OCI-LY1 (cell line): ENCODE data around the gene COPE.
A peak's percentile ranks its signal among the peaks of the same experiment; 100 is the strongest.

Experiments used
- H2AFZ ChIP-seq: fragments of 200-600 bp; sonication (generic), shearing (Covaris generic); 2 replicates; pipeline ENCODE4 v1.6.0; 2014; ENCODE audit warnings: antibody characterized with exemption, mild to moderate bottlenecking, low read length
- H3F3A ChIP-seq: fragments of 200-600 bp; sonication (generic), shearing (Covaris generic); 2 replicates; pipeline ENCODE4 v1.6.0; 2014; ENCODE audit warnings: mild to moderate bottlenecking, antibody characterized with exemption, low read length, moderate library complexity; ENCODE audit not compliant: insufficient read depth
- H3K27ac ChIP-seq: fragments of 200-600 bp; sonication (generic); 2 replicates; pipeline ENCODE4 v1.5.1; 2014; ENCODE audit warnings: low read length, mixed run types, mild to moderate bottlenecking, low read depth; ENCODE audit not compliant: poor library complexity, severe bottlenecking
- H3K27me3 ChIP-seq: fragments of 200-600 bp; sonication (generic); 2 replicates; pipeline ENCODE4 v1.6.0; 2014; ENCODE audit warnings: antibody characterized with exemption, mild to moderate bottlenecking, low read length, moderate library complexity; ENCODE audit not compliant: insufficient read depth
- H3K36me3 ChIP-seq: fragments of 200-600 bp; sonication (generic); 2 replicates; pipeline ENCODE4 v1.6.1; 2014; ENCODE audit warnings: mild to moderate bottlenecking, antibody characterized with exemption, low read length, moderate library complexity, mixed read lengths; ENCODE audit not compliant: insufficient read depth
- H3K4me1 ChIP-seq: fragments of 200-600 bp; sonication (generic); 2 replicates; pipeline ENCODE4 v1.5.1; 2014; ENCODE audit warnings: mild to moderate bottlenecking, low read length, moderate library complexity; ENCODE audit not compliant: insufficient read depth, severe bottlenecking
- H3K4me2 ChIP-seq: fragments of 200-600 bp; sonication (generic), shearing (Covaris generic); 2 replicates; pipeline ENCODE4 v1.6.1; 2014; ENCODE audit warnings: low read length
- H3K4me3 ChIP-seq: fragments of 200-600 bp; sonication (generic); 2 replicates; pipeline ENCODE4 v1.5.1; 2014; ENCODE audit warnings: low read length, low read depth, mild to moderate bottlenecking, mixed read lengths; ENCODE audit not compliant: poor library complexity, severe bottlenecking
- H3K79me2 ChIP-seq: fragments of 200-600 bp; shearing (Covaris generic); 2 replicates; pipeline ENCODE4 v1.6.1; 2016; ENCODE audit warnings: mixed run types, low read length, mixed read lengths; ENCODE audit not compliant: insufficient read depth
- H3K9ac ChIP-seq: fragments of 200-600 bp; sonication (generic), shearing (Covaris generic); 2 replicates; pipeline ENCODE4 v1.6.1; 2014; ENCODE audit warnings: mild to moderate bottlenecking, low read length, mixed read lengths
- H3K9me2 ChIP-seq: fragments of 200-600 bp; sonication (generic), shearing (Covaris generic); 2 replicates; pipeline ENCODE4 v1.6.1; 2014; ENCODE audit warnings: low read depth, mild to moderate bottlenecking, low read length, mixed read lengths
- H3K9me3 ChIP-seq: fragments of 200-600 bp; shearing (Covaris generic); 2 replicates; pipeline ENCODE4 v1.6.1; 2014; ENCODE audit warnings: low read length, mixed read lengths
- H4K20me1 ChIP-seq: fragments of 200-600 bp; sonication (generic), shearing (Covaris generic); 2 replicates; pipeline ENCODE4 v1.6.0; 2016; ENCODE audit warnings: mild to moderate bottlenecking, low read length; ENCODE audit not compliant: insufficient read depth
- CTCF ChIP-seq: fragments of 200-600 bp; sonication (generic), shearing (Covaris generic); IDR thresholded peaks from 2 replicates; pipeline ENCODE4 v1.5.1; 2017; ENCODE audit warnings: mild to moderate bottlenecking, antibody characterized with exemption, low read length, moderate library complexity, mixed read lengths
- EZH2 ChIP-seq: fragments of 200-600 bp; sonication (generic), shearing (Covaris generic); IDR thresholded peaks from 2 replicates; pipeline ENCODE4 v1.8.0; 2017; ENCODE audit warnings: borderline replicate concordance, mixed run types, mild to moderate bottlenecking, antibody characterized with exemption, low read length, moderate library complexity, mixed read lengths

The COPE gene

GRCh38 chr19:18919086-18919899 is at the start of gene COPE, which contains the start of gene DDX49:
COPE (minus strand) TSS chr19:18919387; CDS start chr19:18919348, 39 bp downstream.
DDX49 (plus strand) TSS chr19:18919715; CDS start chr19:18919742, 27 bp downstream.
- Histone ChIP-seq H3K9ac (peak within 1 kb of the TSS; percentile 87), H3K27me3 (no peaks in the 10 kb centered on the region), H3K36me3 (peaks cover 41% of the 10 kb centered on the region), H3K4me1 (peaks cover 31% of the 10 kb centered on the region), H3K9me2 (no peaks in the 10 kb centered on the region), H3K4me3 (peak within 1 kb of the TSS; percentile 94), H3K79me2 (peaks cover 21% of the 10 kb centered on the region), H4K20me1 (no peaks in the 10 kb centered on the region), H3F3A (no peaks in the 10 kb centered on the region), H3K27ac (peak within 1 kb of the TSS; percentile 71), H3K9me3 (no peaks in the 10 kb centered on the region), H3K4me2 (peak within 1 kb of the TSS; percentile 90), H2AFZ (no peak within 1 kb of the TSS)
- no peak for TF ChIP-seq EZH2
- TF ChIP-seq CTCF: no peak

GRCh38 chr19:18967358-18968146 is 48.4 kb upstream of the COPE start:
- Histone ChIP-seq H3K36me3 (no peaks in the 10 kb centered on the region; the same call in 1 of the 2 replicates), H3K27me3 (no peaks in the 10 kb centered on the region), H3K27ac (no peak overlapping the region), H3K9ac (no peak overlapping the region), H2AFZ (no peak overlapping the region), H3F3A (no peaks in the 10 kb centered on the region), H3K4me3 (no peak overlapping the region), H3K4me1 (no peaks in the 10 kb centered on the region), H3K79me2 (no peaks in the 10 kb centered on the region), H3K9me2 (no peaks in the 10 kb centered on the region), H3K9me3 (no peaks in the 10 kb centered on the region), H3K4me2 (no peak overlapping the region), H4K20me1 (no peaks in the 10 kb centered on the region)
- TF ChIP-seq EZH2 (no peak), CTCF (no peak)

GRCh38 chr19:18966307-18966706 is 47.1 kb upstream of the COPE start:
- no peaks in the 10 kb centered on the region for H3K9me2 ChIP-seq
- H4K20me1 ChIP-seq: no peaks in the 10 kb centered on the region
- no peaks in the 10 kb centered on the region for H3K4me1 ChIP-seq
- H3K27ac ChIP-seq: no peak overlapping the region
- no peaks in the 10 kb centered on the region for H3K27me3 ChIP-seq
- no peaks in the 10 kb centered on the region; the same call in 1 of the 2 replicates for H3K36me3 ChIP-seq
- TF ChIP-seq EZH2: no peak
- no peak for TF ChIP-seq CTCF
- H3K9me3 ChIP-seq: no peaks in the 10 kb centered on the region
- H3K4me3 ChIP-seq: no peak overlapping the region
- no peaks in the 10 kb centered on the region for H3K79me2 ChIP-seq
- H3K4me2 ChIP-seq: no peak overlapping the region
- H2AFZ ChIP-seq: no peak overlapping the region
- no peak overlapping the region for H3K9ac ChIP-seq
- H3F3A ChIP-seq: no peaks in the 10 kb centered on the region
